ENCODE measurements around the gene TAMM41. TPM values are rescaled to one million over a fixed set of nuclear protein-coding genes. Genes with fewer than 3 reads are reported as not detected.

Gene TAMM41
- total and polyA plus RNA-seq, 9 of the 15 experiments (the other 6 are each of a cell fraction or from before 2014, with no cell fraction given), result 8.6 to 74.6 (median 29.3) TPM

GRCh38 chr3:11853450-11853849, 6.8 kb upstream of the TAMM41 start:
- no peaks in the 10 kb centered on the region for H4K20me1 ChIP-seq (replicated peaks; ENCODE audit: control insufficient read depth, insufficient read depth, low read length)
- H3K79me2 ChIP-seq (ENCODE audit: control insufficient read depth, insufficient read depth, low read length), result no peaks in the 10 kb centered on the region
- 2% methylated on average over 5 of the region's 5 CpGs for WGBS (ENCODE audit: insufficient coverage, low coverage, missing lambda C conversion rate)
- in situ Hi-C loops (cut with MboI), result no loop called here
- H3K36me3 ChIP-seq (ENCODE audit: control insufficient read depth, insufficient read depth, low read length), result no peaks in the 10 kb centered on the region
- BruUV-seq (replicated peaks), result no TSS peak
- no peak overlapping the region; the same call in 1 of the 2 replicates for H3K4me2 ChIP-seq (ENCODE audit: insufficient read depth, low read length)
- H3K9me3 ChIP-seq (replicated peaks; ENCODE audit: control insufficient read depth, insufficient read depth, low read depth, low read length), result no peaks in the 10 kb centered on the region; the same call in 1 of the 2 replicates
- H3K27ac ChIP-seq (ENCODE audit: extremely low read depth, low read depth, low read length), result no peak overlapping the region
- H3K4me3 ChIP-seq, result no peak overlapping the region
- H3K4me1 ChIP-seq (replicated peaks in 1 of 2; ENCODE audit: control insufficient read depth in 2 of 2, insufficient read depth in 2 of 2, low read length in 2 of 2), result no peaks in the 10 kb centered on the region
- DNase-seq (ENCODE audit: extremely low read depth in 1 of 4, low spot score in 3 of 4) (peak in 1 of 4 experiments; percentile 60), ATAC-seq (peak; percentile 68), FAIRE-seq (no peak)
- H3K27me3 ChIP-seq (ENCODE audit: control insufficient read depth in 2 of 2, insufficient read depth in 2 of 2, low read length in 2 of 2), result no peaks in the 10 kb centered on the region
- H3K9me1 ChIP-seq (ENCODE audit: control insufficient read depth, insufficient read depth, low read length), result no peaks in the 10 kb centered on the region
- ChIA-PET POLR2A (interaction anchor here (0.9 kb wide), 1 partner anchor 10 kb away, joined by 3 read pairs; no protein-coding TSS in a partner anchor), CTCF (ENCODE audit: low intra/inter-chr PET ratio) (no interaction called here)
- H2AFZ ChIP-seq (ENCODE audit: low read depth, low read length), result peak overlapping the region; percentile 15; the same call in 1 of the 2 replicates
- TF ChIP-seq ARID1B (IDR thresholded peaks at IDR 0.05) (peak; percentile 50), CBFA2T2 (conservative IDR thresholded peaks at IDR 0.05) (0 out of 2 replicates have a peak, but pooled peaks have one; percentile 29), TAL1 (IDR thresholded peaks at IDR 0.05) (peak; percentile 54), ARID3B (CRISPR knock-in tag; IDR thresholded peaks at IDR 0.05; ENCODE audit: borderline replicate concordance) (no peak), CBFA2T3 (IDR thresholded peaks at IDR 0.05) (peak; percentile 70), FOSL1 (tag; conservative IDR thresholded peaks at IDR 0.05) (no peak), TCF3 (CRISPR knock-in tag; IDR thresholded peaks at IDR 0.05) (peak; percentile 77)
- no peak overlapping the region for H3K9ac ChIP-seq (ENCODE audit: insufficient read depth in 1 of 2, low read depth in 2 of 2, low read length in 2 of 2)
- intact Hi-C loops (cut with micrococcal nuclease), result loop anchor here (5.0 kb wide), 1 partner anchor 194 kb away; no protein-coding TSS in a partner anchor

Data from K562 (cell line).